Neural progenitor cell (in vitro differentiated cells): ENCODE data around the gene CHMP1A. TPM values are rescaled to one million over a fixed set of nuclear protein-coding genes. Genes with fewer than 3 reads are reported as not detected.

Experiments
- DNase-seq: peaks from one replicate; pipeline ENCODE4 v3.0.0-alpha.2; 2016; ENCODE audit warnings: low spot score
- H2AFZ ChIP-seq: fragments of 200-600 bp; sonication (generic); replicated peaks from 2 replicates; pipeline ENCODE4 v1.6.1; 2016; ENCODE audit warnings: antibody characterized with exemption
- H3F3A ChIP-seq: fragments of 200-600 bp; sonication (generic); 2 replicates; pipeline ENCODE4 v1.6.1; 2016; ENCODE audit warnings: antibody characterized with exemption, low read depth
- H3K27ac ChIP-seq: fragments of 200-600 bp; sonication (generic); 2 replicates; pipeline ENCODE4 v1.5.1; 2016; ENCODE audit warnings: mild to moderate bottlenecking
- H3K27me3 ChIP-seq: fragments of 200-600 bp; sonication (generic); 2 replicates; pipeline ENCODE4 v1.6.1; 2016; ENCODE audit warnings: mild to moderate bottlenecking, moderate library complexity
- H3K36me3 ChIP-seq: fragments of 200-600 bp; sonication (generic); 2 replicates; pipeline ENCODE4 v1.5.1; 2016
- H3K4me1 ChIP-seq: fragments of 200-600 bp; sonication (generic); 2 replicates; pipeline ENCODE4 v1.6.1; 2016; ENCODE audit warnings: mixed run types
- H3K4me2 ChIP-seq: fragments of 200-600 bp; sonication (generic); 2 replicates; pipeline ENCODE4 v1.6.1; 2016
- H3K4me3 ChIP-seq: fragments of 200-600 bp; sonication (generic); 2 replicates; pipeline ENCODE4 v1.5.1; 2016
- H3K79me2 ChIP-seq: fragments of 200-600 bp; sonication (generic); 2 replicates; pipeline ENCODE4 v1.6.1; 2016; ENCODE audit warnings: low read depth
- H3K9ac ChIP-seq: fragments of 200-600 bp; sonication (generic); 2 replicates; pipeline ENCODE4 v1.6.1; 2016
- H3K9me3 ChIP-seq: fragments of 200-600 bp; sonication (generic); 2 replicates; pipeline ENCODE4 v1.5.1; 2016; ENCODE audit warnings: low read depth
- H4K20me1 ChIP-seq: fragments of 200-600 bp; sonication (generic); 2 replicates; pipeline ENCODE4 v1.6.1; 2016; ENCODE audit warnings: low read depth
- H3K27ac Mint-ChIP-seq: 3 replicates; pipeline ENCODE4 v1.8.0; 2021; ENCODE audit warnings: mixed read lengths
- H3K27me3 Mint-ChIP-seq: 2 replicates; pipeline ENCODE4 v1.8.0; 2022; ENCODE audit warnings: low read depth, mild to moderate bottlenecking, inconsistent platforms, moderate library complexity, mixed read lengths; ENCODE audit not compliant: insufficient read depth
- H3K36me3 Mint-ChIP-seq: 3 replicates; pipeline ENCODE4 v1.8.0; 2021; ENCODE audit warnings: mixed read lengths
- H3K4me1 Mint-ChIP-seq: 3 replicates; pipeline ENCODE4 v1.8.0; 2021; ENCODE audit warnings: mixed read lengths
- H3K4me3 Mint-ChIP-seq: 3 replicates; pipeline ENCODE4 v1.8.0; 2021; ENCODE audit warnings: mild to moderate bottlenecking, moderate library complexity, mixed read lengths
- H3K9me3 Mint-ChIP-seq: 3 replicates; pipeline ENCODE4 v1.8.0; 2020; ENCODE audit warnings: mixed read lengths
- EZH2 ChIP-seq: fragments of 200-600 bp; sonication (generic); IDR thresholded peaks from 2 replicates; pipeline ENCODE4 v1.6.1; 2017; ENCODE audit warnings: antibody characterized with exemption, mild to moderate bottlenecking, moderate library complexity
- EZH2phosphoT487 ChIP-seq: fragments of 200-600 bp; sonication (generic); IDR thresholded peaks from 2 replicates; pipeline ENCODE4 v1.6.1; 2017; ENCODE audit warnings: antibody characterized with exemption
- total RNA-seq: library from RNA; depleted of rRNA; stranded (reverse); fragments of >200 nt; gene quantifications from 2 replicates; pipeline ENCODE4 v1.2.3, GENCODE V29; 2015; ENCODE audit warnings: low replicate concordance
- TF ChIP-seq, protein P1 (sequence below): fragments of 200-600 bp; sonication (generic); IDR thresholded peaks from 2 replicates; pipeline ENCODE4 v1.5.1; 2017; ENCODE audit warnings: antibody characterized with exemption, mild to moderate bottlenecking

Gene CHMP1A
- total RNA-seq, 1 donor from 2014 or later = 34.6 TPM

GRCh38 chr16:89602273-89602951 lies 55.1 kb downstream of the CHMP1A start:
- Histone ChIP-seq H3K27me3 (peaks cover 6% of the 10 kb centered on the region), H3K4me1 (peaks cover 4% of the 10 kb centered on the region), H3K9ac (no peak overlapping the region), H3F3A (peaks cover 13% of the 10 kb centered on the region), H2AFZ (no peak overlapping the region), H4K20me1 (peaks cover 4% of the 10 kb centered on the region), H3K36me3 (no peaks in the 10 kb centered on the region), H3K4me3 (no peak overlapping the region), H3K79me2 (no peaks in the 10 kb centered on the region), H3K27ac (no peak overlapping the region), H3K4me2 (peak overlapping the region; percentile 60), H3K9me3 (no peaks in the 10 kb centered on the region)
- no peak for TF ChIP-seq EZH2phosphoT487
- TF ChIP-seq, protein P1, sequence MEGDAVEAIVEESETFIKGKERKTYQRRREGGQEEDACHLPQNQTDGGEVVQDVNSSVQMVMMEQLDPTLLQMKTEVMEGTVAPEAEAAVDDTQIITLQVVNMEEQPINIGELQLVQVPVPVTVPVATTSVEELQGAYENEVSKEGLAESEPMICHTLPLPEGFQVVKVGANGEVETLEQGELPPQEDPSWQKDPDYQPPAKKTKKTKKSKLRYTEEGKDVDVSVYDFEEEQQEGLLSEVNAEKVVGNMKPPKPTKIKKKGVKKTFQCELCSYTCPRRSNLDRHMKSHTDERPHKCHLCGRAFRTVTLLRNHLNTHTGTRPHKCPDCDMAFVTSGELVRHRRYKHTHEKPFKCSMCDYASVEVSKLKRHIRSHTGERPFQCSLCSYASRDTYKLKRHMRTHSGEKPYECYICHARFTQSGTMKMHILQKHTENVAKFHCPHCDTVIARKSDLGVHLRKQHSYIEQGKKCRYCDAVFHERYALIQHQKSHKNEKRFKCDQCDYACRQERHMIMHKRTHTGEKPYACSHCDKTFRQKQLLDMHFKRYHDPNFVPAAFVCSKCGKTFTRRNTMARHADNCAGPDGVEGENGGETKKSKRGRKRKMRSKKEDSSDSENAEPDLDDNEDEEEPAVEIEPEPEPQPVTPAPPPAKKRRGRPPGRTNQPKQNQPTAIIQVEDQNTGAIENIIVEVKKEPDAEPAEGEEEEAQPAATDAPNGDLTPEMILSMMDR = no peak
- no peak for TF ChIP-seq EZH2
- H3K27ac Mint-ChIP-seq = peak overlapping the region; percentile 73
- H3K9me3 Mint-ChIP-seq = no peaks in the 10 kb centered on the region
- H3K4me3 Mint-ChIP-seq = peak overlapping the region; percentile 69
- peaks cover 28% of the 10 kb centered on the region for H3K4me1 Mint-ChIP-seq
- H3K36me3 Mint-ChIP-seq = no peaks in the 10 kb centered on the region
- H3K27me3 Mint-ChIP-seq = peaks cover 2% of the 10 kb centered on the region
- DNase-seq = peak; percentile 88

- Mint-ChIP-seq H3K36me3 (no peaks in the 10 kb centered on the region), H3K27me3 (peaks cover 2% of the 10 kb centered on the region), H3K4me3 (no peak overlapping the region), H3K4me1 (peaks cover 28% of the 10 kb centered on the region), H3K27ac (no peak overlapping the region), H3K9me3 (no peaks in the 10 kb centered on the region)
- Histone ChIP-seq H3K4me2 (peak overlapping the region; percentile 60), H4K20me1 (peaks cover 4% of the 10 kb centered on the region), H3K36me3 (no peaks in the 10 kb centered on the region), H3F3A (peaks cover 13% of the 10 kb centered on the region), H3K27ac (no peak overlapping the region), H3K79me2 (no peaks in the 10 kb centered on the region), H3K4me3 (no peak overlapping the region), H2AFZ (no peak overlapping the region), H3K9me3 (no peaks in the 10 kb centered on the region), H3K4me1 (peaks cover 4% of the 10 kb centered on the region), H3K27me3 (peaks cover 6% of the 10 kb centered on the region), H3K9ac (no peak overlapping the region)
- TF ChIP-seq, protein P1 = no peak
- TF ChIP-seq EZH2 (no peak), EZH2phosphoT487 (no peak)
- DNase-seq = no peak
Measured at GRCh38 chr16:89601906-89602272, 55.6 kb downstream of the CHMP1A start.

- no peak overlapping the region for H2AFZ ChIP-seq
- H3K4me3 ChIP-seq = no peak overlapping the region
- Mint-ChIP-seq H3K36me3 (no peaks in the 10 kb centered on the region), H3K4me1 (peaks cover 28% of the 10 kb centered on the region), H3K27me3 (peaks cover 2% of the 10 kb centered on the region), H3K4me3 (no peak overlapping the region), H3K27ac (no peak overlapping the region), H3K9me3 (no peaks in the 10 kb centered on the region)
- H3K79me2 ChIP-seq = no peaks in the 10 kb centered on the region
- peaks cover 4% of the 10 kb centered on the region for H3K4me1 ChIP-seq
- H3F3A ChIP-seq = peaks cover 13% of the 10 kb centered on the region
- no peaks in the 10 kb centered on the region for H3K9me3 ChIP-seq
- no peak for DNase-seq
- H4K20me1 ChIP-seq = peaks cover 4% of the 10 kb centered on the region
- TF ChIP-seq, protein P1 = no peak
- no peak for TF ChIP-seq EZH2phosphoT487
- no peak for TF ChIP-seq EZH2
- H3K27ac ChIP-seq = no peak overlapping the region
- H3K36me3 ChIP-seq = no peaks in the 10 kb centered on the region
- H3K4me2 ChIP-seq = no peak overlapping the region
- peaks cover 6% of the 10 kb centered on the region for H3K27me3 ChIP-seq
- H3K9ac ChIP-seq = no peak overlapping the region
Measured at GRCh38 chr16:89600956-89601355, 56.6 kb downstream of the CHMP1A start.
